KG1 (cell line): ENCODE data around the gene NEK11.
"Not testable (repeated sequence)": the region's sequence is repeated elsewhere in the genome, so short reads cannot be mapped to it uniquely, and the experiment has no call there.

Experiments
- DNase-seq: peaks from one replicate; lab custom pipeline; 2025; lab: John Stamatoyannopoulos, UW

Gene NEK11

DNA sequence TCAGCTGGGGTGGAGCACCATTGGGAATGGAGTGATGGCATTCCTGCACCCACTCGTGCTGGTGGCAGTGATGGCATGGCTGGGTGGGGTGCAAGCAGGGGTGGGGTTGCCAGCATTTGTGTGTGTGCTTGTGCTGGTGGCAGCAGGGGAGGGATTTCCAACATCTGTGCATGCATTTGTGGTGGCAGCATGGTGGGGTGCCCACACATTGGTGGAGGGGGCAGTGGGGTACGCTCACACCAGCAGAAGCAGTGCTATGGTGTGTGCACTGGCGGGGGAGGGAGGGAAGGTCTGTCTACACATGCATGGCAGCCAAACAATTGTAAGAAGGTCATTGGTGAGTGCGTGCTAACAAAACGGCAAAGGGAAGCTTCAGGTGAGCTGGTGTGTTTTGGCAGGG is 278.2 kb downstream of the NEK11 start:
- no peak for DNase-seq

- no peak for DNase-seq
Observed at GRCh38 chr3:131306242-131306641, 279.6 kb downstream of the NEK11 start.

DNA sequence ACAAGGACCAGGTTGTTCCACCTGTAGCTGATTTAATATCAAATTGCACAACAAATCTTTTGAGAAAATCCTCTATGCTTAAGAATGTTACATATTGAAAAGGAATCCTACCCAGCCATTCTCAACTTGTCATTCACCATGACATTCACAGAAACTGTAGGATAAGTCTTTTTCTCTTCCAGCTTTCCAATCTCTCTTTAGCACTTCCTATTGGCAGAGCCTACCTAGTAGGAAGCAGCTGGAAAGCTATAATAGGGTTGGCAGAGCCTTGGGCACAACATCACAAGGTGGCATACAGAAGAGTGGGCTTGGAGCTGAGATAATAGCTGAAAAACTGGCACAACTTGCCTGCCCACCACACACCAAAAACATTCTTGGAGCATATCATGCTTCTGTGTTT is 287.6 kb downstream of the NEK11 start:
- no peak for DNase-seq

- DNase-seq: no peak
Observed at GRCh38 chr3:131315162-131315561, 288.5 kb downstream of the NEK11 start.

- DNase-seq: no peak
Observed at GRCh38 chr3:131317667-131318066, 291.0 kb downstream of the NEK11 start.

DNA sequence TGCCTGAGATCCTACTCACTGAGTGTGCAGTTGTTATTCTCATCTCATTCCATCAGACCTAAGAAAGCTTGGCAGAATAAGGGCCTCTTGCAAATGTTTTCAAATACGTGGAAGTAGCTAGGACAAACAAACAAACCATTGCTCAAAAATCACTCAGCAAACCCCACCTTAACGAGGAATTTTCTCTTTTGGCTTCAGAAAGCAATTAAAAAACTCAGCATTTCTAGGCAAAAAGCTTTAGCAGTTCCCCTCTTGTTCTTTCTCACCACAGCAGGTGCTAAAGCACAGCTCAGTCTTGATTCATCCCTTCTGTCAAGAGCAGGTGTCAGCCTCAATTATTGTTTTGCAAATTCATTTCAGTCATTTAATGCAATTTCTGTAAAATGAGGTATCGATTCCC is 296.3 kb downstream of the NEK11 start:
- no peak for DNase-seq

DNA sequence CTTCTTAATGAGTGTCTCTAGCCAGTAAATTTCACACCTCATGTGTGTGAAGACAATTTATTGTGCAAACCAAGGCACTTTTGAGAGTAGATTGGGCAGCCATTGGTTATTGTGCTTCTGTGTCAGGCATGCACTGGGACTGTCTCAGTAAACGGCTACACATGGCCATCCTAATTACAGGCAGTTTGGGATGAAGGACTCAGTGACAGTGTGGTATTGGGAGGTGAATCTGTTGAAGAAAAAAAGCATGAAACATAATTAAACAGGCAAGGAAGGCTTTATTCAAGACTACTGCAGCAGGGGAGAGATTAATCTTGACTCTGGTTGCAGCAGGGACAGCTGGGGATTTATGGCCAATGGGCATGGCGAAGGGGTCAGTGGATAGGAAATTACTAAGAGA is 297.1 kb downstream of the NEK11 start:
- no peak for DNase-seq

- no peak for DNase-seq
Observed at GRCh38 chr3:131324923-131325322, 298.2 kb downstream of the NEK11 start.

GRCh38 chr3:131326307-131326706 is 299.6 kb downstream of the NEK11 start:
- DNase-seq: no peak

DNA sequence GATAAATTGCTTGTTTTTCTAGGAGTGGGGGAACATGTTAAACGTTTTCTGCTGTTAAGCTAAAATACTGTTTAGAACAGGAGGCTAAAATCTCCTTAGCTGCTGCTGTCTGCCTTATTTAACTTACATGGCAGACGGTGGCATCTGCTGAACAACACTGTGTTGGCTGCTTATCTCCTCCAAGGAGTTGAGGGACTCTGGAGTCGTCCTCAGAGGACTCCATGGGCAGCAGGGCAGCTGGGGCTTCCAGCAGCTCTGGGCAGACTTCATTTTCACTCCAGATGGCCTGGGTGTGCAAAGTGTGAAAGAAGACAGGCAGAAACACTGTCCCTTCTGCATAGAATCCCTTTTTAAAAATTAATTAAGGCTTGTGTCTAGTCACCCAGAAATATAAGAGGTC is 302.0 kb downstream of the NEK11 start:
- DNase-seq: no peak

DNA sequence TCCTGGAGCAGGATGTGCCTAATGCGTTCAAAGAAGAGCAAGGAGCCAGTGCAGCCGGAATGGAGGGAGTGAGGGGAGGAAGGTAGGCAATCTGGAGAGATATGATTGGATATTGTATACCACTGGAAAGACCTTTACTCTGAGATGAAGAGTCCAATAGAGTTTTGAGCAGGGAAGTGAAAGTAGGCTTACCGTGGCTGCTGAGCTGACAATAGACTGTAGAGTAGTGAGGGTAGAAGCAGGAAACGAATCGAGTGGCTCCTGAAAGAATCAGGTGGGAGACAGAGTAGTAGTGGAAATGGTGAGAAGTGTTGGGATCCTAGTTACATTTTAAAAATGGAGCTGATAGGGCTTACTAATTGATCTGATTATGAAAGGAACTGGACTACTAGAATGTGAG is 303.1 kb downstream of the NEK11 start:
- no peak for DNase-seq

DNA sequence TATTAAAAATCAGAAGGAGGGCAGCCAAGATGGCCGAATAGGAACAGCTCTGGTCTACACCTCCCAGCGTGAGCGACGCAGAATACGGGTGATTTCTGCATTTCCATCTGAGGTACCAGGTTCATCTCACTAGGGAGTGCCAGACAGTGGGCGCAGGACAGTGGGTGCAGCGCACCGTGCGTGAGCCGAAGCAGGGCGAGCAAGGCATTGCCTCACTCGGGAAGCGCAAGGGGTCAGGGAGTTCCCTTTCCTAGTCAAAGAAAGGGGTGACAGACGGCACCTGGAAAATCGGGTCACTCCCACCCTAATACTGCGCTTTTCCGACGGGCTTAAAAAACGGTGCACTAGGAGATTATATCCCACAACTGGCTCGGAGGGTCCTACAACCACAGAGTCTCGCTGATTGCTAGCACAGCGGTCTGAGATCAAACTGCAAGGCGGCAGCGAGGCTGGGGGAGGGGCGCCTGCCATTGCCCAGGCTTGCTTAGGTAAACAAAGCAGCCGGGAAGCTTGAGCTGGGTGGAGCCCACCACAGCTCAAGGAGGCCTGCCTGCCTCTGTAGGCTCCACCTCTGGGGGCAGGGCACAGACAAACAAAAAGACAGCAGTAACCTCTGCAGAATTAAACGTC is 304.9 kb downstream of the NEK11 start:
- not testable (repeated sequence) for DNase-seq

GRCh38 chr3:131338948-131339640 is 312.4 kb downstream of the NEK11 start:
- no peak for DNase-seq

DNA sequence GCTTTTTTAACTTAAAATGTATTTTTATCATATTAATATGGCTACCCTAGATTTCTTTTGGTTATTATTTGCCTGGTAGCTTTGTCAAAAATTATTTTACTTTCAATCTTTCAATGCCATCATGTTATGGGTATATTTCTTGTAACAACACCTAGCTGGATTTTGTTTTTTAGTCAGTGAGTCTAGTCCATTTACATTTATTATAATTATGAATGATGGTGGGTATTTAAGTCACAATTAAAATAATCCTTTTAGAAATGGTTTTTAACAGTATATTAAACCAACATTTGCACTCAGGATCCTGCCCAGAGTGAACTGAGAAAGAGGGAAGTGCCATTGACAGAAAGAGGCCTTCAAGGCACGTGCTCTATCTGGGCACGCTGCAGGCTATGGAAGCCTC is 315.1 kb downstream of the NEK11 start:
- no peak for DNase-seq

- no peak for DNase-seq
Observed at GRCh38 chr3:131348911-131349310, 322.2 kb downstream of the NEK11 start.

DNA sequence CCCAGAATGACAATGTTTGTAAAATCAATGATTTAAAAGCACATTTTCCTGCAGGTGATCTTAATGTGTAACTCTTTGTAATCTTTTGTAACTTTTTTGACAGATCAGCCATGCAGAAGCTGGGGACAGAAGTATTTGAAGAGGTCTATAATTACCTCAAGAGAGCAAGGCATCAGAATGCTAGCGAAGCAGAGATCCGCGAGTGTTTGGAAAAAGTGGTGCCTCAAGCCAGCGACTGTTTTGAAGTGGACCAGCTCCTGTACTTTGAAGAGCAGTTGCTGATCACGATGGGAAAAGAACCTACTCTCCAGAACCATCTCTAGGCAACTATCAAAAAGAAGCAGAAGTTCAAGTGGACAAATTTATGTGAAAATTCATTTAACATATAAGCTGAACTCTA is 322.8 kb downstream of the NEK11 start:
- DNase-seq: no peak

- DNase-seq: no peak
Observed at GRCh38 chr3:131349946-131350347, 323.3 kb downstream of the NEK11 start.

GRCh38 chr3:131350506-131350905 is 323.8 kb downstream of the NEK11 start:
- no peak for DNase-seq

- DNase-seq: no peak
Observed at GRCh38 chr3:131353016-131353877, 326.6 kb downstream of the NEK11 start.

DNA sequence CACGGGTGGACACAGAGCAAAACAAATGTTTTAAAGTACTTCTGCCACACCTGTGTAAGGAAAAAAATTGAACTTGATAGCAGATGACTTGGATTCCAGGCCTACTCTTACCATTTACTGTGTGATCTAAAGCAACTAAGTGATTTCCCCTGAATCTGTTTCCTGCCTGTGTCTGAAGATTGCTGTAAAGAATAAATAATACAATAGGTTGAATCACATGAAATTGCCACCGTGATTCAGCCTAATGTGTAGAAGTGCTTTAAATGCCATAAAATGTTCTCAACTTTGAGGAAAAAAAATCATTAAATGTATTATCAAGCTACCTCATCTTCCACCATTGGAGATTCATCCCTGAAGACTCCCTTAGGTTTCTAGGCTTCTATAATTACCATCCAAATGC is 327.3 kb downstream of the NEK11 start:
- no peak for DNase-seq

DNA sequence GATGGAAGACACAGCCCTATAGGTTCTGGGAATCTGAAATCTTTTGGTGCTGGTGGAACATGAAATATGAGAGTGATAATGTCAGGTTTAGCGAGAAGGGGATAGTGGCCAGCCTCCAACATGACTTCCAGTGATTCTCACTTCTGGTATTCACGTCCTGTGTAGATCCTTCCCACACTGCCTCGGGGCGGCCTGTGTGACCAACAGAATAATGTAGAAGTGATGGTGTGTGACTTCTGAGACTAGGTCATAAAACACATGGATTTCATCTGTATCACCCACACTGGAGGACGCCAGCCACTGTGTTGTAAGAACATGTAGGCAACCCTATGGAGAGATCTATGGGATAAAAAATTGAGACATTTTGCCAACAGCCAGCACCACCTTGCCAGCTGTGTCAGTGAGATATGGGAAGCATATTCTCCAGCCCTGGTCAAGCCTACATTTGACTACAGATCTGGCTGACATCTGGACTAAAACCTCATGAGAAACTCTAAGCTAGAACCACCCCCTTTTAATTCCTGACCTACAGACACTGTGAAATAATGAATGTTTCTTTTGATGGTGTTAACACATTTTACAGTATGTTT is 329.4 kb downstream of the NEK11 start:
- DNase-seq: no peak

GRCh38 chr3:131357275-131357674 is 330.6 kb downstream of the NEK11 start:
- DNase-seq: no peak
